Measurements from ENCODE around the gene TTLL5.
A peak's percentile ranks its signal among the peaks of the same experiment; 100 is the strongest.

The TTLL5 gene

DNA sequence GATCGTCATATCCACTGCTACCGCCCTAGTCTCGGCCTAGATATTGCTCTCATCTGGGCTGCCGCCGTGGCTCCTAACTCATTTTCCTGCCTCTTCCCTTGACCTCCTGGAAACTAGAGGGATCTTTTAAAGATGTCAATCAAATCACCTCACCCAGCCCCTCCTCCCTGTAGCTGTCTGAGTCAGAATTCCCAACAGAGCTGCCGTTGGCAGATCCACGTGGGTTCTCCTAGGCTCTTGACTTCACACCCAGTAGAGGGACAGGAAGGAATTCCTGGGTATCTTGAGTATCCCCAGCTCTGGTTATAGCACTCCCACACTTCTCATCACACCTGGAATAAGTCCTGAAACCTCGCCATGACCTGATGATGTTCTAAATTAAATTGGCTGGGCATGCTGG lies 308.8 kb downstream of the TTLL5 start:
- no peak for DNase-seq (ENCODE audit: low read depth in 2 of 2)

DNA sequence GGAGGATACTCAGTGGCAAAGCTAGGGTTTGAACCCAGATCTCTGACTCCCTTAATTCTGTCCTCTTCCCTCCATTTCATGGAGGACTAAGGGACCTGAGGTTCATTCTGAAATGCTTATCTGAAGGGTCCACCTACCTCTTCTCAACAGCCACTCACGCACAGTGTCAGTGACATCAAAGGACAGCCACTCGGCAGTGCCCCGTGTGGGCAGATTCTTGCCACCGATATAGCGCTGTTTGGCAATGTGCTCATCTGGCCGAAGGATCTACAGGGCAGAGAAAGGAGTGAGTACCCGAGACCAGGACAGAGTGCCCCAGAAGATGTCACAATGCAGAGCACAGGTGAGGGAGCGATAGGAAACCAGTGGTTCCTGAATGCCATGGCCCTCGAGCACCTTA lies 309.9 kb downstream of the TTLL5 start:
- no peak for DNase-seq (ENCODE audit: low read depth in 2 of 2)

DNA sequence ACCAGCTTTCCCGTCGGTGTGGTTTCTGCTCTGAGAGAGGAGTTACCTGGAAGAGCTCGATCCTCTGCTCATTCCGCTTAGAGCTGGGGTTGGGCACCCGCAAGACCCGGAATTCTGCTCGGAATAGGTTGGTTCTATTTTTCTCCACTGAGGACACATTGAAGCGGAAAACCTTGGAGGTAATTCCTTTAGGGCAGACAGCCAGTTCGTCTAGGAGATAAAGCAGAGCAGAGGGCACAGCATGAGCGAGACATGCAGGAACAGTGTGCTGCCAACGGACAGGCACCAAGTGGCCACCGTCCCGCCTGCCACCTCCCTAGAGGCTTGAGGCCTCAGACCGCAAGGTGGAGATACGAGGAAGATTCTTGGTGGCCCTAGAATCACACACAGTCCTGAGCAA lies 310.5 kb downstream of the TTLL5 start:
- DNase-seq (ENCODE audit: low read depth in 2 of 2) = no peak

DNA sequence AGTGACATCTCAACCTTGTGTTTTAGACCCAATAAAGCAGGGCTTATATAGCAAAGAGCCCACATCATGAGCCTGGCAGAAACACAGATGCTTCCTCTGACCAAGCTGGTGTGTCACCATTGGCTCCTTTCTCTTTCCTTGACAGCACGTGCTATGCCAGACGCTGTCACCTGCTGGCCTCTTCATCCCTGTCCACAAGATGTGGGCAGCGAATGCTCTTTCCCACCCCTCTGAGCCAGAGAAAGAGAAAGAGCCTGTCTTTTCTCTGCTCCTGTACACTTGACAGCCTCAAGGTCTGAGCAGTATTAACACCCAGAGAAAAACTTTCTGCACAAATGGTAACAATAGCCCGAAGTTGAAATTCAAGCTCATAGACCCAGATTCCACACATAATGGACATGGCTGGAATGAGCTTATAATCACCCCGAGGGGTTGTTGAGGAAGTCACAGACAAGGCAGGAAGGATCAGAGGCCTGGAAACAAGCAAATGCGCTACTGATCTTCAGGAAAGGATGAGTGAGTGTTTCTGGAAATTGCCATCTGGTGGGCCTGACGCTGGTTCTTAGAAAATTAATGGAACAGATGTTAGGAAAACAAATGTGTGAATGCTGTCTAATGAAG lies 311.9 kb downstream of the TTLL5 start:
- DNase-seq (ENCODE audit: low read depth in 2 of 2) = no peak

DNA sequence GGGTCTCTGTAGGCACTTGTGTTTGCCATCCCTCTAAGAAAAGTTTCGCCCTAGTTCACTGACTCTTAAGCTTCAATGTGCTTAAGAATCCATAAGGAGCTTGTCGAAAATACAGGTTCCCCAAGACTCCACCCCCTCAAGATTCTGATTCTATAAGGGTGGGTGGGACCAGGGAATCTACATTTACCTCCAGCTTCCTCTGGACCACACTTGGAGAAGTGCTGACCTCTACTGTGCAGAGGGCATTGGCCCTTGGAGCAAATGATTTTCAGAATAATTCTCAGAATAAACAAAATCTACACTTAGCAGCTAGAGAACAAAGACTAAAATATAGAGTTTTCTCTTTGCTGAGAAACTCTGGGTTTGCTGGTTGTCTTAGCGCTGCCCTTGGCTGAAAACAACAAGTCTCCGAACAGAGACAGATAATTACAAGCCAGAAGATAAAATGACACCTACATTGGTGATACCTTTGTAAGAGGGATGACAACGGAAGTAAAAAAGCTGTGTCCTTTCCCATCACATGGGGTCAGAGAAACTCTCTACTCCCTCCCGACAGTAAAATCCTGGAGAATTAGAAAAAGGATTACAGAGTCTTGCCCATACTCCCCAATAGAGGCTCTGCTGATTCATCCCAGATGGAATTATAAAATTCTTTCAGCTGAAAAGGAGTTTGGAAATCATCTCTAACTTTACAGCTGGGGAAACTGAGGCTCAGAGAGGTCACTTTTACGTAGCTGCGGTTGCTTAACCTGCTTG lies 316.0 kb downstream of the TTLL5 start:
- DNase-seq (ENCODE audit: low read depth in 2 of 2) = no peak

DNA sequence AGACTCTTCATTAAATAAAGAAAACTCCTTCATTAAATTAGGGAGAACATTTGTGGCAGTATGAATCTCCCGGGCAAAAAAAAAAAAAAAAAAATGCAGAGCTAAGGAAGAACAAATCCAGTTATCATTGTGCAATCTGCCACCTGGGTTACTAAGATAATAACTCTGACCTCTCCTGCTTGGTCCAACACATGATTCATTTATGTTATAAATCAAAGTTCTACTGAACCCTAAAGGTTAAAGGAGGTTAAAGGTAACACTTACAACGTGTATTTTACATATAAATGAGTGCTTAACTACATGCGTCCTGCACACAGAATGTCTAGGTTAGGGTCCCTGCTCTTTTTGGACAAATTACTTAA lies 316.5 kb downstream of the TTLL5 start:
- no peak for DNase-seq (ENCODE audit: low read depth in 2 of 2)

DNA sequence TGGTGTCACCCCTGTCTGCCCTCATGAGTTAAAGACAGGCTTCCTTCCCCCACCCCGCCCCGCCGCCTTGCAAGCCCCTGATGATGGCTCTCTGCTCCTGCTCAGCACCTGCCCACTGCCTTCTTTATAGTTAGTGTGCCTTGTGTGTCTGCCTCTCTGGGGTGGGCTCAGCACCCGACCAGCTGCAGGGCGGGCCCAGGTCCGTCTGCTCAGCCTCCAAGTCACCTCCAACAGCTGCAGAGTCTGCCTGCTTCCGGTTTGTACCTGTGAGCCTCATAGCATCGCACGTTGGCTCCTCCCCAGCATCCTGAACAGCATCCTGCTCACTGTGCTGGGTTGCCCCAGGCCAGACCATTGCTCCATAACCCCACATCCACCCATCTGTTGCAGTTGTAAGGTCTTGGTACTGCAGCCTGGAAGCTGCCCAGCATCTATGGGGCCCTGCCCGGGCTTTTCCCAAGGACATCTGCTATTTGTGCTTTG lies 317.2 kb downstream of the TTLL5 start:
- no peak for DNase-seq (ENCODE audit: low read depth in 2 of 2)

DNA sequence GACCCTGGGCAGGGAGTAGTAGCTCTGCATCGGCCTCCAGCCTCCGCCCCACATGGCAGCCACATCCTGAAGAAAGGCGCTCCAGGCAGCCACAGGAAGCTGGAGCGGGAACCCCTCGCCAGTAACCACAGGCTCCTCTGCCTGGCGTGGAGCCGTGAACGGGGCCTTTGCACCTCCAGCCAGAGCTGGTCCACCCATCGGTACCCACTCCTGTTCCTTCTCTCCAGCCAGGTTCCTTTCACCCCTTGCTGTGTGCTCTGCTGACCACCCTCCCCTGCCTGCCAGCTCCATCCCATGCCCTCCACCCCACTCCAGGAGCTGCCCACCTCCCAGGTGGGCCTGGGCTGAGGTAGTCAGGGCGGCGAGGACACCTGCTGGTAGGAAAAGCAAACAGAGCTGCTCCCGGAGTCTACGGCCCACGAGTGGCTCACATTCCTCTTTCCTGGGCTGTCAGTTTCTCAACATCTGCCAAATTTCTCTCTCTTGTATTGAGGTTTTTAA lies 318.1 kb downstream of the TTLL5 start:
- DNase-seq (ENCODE audit: low read depth in 2 of 2) = no peak

DNA sequence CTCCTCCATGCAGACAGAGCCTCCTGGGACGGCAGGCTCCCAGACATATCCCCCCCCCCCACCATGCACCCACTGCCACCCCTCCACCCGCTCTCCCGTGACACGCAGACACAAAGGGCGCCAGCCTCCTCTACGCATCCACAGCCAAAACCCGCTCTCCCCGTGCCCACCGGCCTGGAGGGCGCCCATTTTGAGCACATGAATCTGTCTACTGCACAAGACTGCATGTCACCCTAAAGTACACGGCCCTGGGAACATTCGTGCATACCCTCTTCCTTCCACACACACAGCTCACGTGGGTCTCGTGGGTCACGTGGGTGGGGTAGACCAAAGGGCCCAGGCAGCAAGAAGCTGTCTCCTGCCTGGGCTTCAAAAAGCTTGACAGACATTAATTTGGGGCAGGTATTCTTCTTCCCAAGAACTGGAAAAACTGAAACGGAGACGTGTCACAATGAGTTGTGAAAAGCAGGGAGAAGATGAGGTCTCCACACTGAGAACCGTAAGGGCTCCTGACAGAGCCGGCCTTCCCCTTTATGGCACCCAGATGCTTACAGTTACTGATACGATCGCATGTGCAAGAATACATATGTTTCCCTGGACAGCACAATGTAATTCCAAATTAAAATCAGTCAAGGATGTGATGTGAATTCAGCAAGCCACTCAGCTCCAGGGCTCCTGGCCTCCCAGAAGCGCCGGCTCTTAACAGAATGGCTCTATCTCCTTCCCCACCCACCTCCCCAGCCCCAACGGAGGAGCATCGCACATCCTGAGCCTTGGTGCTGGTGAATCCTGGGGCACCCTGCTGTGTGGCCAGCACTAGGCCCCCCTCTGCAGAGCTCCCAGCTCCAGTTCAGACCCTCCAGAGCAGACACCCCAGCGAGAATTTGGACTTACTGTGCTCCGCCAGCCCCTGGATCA lies 318.9 kb downstream of the TTLL5 start:
- DNase-seq (ENCODE audit: low read depth in 2 of 2) = no peak

DNA sequence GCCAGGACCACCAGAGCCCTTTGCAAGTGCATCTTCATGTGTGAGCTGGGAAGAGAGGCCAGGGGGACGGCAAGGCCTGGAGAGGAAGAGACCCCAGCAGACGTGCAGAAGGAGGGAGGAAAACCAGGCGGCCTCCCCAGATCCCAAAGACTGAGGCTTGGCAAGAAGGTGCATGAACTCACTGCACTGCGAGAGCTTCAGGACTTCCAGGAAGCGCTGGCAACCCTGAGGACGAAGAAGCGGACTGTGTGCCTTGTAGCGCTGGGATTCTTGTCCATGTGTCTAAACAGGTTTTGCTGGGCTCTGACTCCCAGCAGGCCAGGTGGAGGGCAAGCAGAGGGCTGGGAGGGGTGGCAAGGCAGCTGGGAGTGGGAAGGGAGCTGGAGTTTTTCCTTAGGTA lies 319.8 kb downstream of the TTLL5 start:
- no peak for DNase-seq (ENCODE audit: low read depth in 2 of 2)

DNA sequence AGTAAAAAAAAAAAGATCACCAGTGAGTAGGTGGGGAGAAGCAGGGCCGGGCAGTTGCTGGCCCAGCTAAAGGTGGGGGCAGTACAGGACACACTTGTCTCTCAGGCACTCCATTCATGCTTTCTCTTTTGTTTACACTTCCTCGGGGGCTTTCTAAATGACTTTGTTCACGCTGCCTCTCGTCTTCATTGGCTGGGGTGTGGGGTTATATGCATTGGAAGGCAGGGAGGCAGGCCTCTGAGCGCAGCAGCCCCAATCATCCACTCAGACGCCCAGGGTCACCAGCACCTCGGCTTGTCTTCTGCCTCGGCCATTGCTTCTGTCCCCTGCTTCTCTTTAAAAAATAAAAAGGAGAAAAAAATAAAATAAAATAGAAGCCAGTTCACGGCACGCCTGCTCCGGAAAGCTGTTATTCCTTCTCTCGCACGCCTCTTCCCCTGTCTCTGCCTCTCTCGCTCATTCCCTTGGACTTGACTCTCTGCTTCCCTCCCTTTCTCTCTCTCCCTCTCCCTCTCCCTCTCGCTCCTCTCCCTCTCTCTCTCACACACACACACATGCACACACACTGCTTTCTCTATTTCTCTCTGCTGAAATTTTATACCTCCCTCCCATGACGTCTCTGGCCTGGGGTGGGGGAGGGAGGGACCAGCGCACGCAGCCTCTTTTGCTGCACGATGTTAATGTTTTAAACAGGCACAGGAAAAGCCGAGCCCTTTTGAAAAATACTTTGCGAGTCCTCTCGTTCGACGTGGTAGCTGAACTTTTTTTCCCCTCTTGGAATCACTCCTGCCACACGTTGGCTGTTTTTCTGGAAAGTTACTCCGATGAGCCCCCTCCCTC lies 320.6 kb downstream of the TTLL5 start, which contains the start of gene TGFB3:
TGFB3 (minus strand) TSS at position 570 of the 840 bp plus-strand sequence. CDS start 1,102 bp downstream, outside the sequence.
- DNase-seq (ENCODE audit: low read depth in 2 of 2) = peak; percentile 17 to 34

DNA sequence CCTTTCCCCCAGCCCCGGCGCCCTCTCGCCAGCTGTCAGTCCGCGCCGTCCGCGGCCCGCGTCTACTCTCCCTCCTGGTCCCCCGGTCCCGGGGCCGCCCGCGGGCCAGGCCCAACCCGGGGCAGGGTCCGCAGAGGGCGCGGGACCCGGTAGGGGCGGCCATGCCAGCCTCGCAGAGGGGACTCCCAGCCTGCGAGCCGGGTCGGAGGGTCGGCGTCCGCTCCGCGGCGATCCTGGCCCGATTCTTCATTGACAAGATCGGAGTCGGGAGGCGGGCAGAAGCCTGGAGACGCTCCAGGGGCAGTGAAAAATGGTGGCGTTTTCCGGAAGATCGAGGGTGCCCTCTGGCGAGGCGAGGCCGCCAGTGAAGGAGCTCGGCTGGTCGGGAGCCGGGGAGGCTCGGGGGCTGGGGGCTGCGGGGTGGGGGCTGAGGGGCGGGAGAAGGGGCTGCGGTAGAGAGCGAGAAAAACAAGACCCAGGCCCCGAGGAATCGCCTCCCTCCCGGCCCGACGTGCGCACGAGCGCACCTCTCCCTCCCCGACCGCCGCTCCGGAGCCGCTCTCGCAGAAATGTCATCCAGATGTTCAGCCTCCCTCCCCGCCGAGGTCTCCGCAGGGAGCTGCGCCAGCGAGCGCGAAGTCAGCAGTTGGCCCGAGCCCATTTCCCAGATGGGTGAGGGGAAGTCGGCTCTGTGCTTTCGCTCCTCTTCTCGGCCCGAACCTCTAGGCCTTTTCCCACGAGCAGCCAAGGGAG lies 321.4 kb downstream of the TTLL5 start:
- peak; percentile 52 to 60 for DNase-seq (ENCODE audit: low read depth in 2 of 2)

DNA sequence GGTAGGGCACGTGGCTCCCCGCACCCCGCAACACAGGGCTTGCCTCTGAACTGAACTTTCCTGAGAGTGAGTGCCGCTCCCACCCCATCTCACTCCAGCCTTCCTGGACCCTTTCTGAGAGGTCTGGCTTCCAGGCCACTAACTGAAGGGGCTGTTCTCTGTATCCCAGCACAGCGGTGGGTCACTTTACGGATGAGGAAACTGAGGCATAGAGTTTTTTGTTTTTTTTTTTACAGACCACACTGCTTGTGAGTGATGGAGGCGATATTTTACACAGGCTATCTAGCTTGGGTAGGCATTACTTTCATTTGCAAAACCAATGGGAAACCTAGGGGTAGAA lies 321.9 kb downstream of the TTLL5 start:
- DNase-seq (ENCODE audit: low read depth in 2 of 2) = no peak

DNA sequence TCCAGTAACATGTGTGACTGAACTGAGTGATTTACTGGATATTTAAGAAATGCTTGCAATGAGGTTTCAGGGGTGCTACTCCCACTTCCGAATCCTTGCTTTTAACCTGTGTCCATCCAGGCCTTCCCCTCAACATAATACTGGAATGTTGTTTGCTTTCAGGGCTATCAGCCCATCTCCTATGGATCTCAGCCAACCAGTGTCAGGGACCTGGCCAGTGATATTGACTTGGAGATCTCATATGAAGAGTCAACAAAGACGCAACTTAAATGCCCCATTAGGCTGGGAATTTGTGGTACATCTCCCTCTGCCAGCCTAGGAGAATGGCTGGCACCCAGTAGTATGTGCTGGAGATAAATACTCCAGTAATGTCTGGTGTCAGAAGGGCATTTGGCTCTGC lies 323.6 kb downstream of the TTLL5 start:
- no peak for DNase-seq (ENCODE audit: low read depth in 2 of 2)

DNA sequence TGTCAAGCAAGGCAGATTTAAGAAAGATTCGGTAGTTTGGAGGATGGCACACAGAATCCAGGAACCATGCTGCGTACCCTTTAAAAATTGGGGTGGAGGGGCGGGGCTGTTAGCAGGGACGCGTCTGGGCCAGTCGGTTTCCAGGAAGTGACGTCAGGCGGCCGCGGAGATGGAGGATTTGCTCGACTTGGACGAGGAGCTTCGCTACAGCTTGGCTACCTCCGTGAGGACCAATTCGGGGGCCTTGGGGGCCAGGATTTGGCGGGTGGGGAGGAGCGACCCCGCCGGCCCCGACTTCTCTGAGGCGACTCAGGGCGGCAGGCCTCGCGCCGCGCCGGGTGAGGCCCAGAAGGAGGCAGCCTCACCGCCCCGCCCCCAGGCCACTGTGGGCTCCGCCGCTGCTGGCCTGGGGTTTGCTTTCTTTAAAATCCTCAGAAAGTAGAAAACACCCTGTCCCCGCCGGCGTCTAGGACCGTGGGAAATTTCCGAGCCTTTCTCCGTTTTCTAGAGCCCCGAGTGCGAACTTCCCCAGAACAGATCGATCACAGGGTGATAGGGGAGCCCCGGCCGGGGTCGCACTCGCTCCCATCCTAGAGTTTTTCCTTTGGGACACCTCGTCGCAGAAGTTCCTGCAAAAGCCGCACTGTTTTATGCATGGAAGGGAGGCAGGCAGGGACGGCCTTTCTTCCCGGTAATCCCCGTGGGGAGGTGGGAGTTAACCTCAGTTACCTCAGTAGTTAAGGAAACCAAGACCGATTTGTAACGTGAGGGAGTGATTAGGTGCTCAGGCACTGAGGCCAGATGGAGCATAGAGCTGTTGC lies 324.8 kb downstream of the TTLL5 start, which contains the start of gene IFT43:
IFT43 (plus strand) TSS at position 146 of the 821 bp plus-strand sequence; CDS start at position 170, 24 bp downstream.
- DNase-seq (ENCODE audit: low read depth in 2 of 2) = peak; percentile 79 to 86

DNA sequence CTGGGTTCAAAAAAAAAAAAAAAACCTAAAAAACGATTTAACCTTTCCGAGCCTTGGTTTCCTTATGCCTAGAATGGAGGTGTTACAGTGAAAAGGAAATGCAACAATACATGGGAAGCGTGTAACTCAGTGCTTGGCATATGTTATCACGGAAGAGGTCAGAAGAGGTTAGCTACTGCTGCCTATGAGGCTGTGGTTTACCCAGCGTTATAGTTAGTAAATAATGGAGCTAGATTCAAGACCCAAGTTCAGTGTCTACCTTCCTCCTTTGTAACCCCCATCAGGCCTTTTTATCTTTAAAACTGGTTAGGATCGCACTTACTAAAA lies 325.4 kb downstream of the TTLL5 start:
- no peak for DNase-seq (ENCODE audit: low read depth in 2 of 2)

DNA sequence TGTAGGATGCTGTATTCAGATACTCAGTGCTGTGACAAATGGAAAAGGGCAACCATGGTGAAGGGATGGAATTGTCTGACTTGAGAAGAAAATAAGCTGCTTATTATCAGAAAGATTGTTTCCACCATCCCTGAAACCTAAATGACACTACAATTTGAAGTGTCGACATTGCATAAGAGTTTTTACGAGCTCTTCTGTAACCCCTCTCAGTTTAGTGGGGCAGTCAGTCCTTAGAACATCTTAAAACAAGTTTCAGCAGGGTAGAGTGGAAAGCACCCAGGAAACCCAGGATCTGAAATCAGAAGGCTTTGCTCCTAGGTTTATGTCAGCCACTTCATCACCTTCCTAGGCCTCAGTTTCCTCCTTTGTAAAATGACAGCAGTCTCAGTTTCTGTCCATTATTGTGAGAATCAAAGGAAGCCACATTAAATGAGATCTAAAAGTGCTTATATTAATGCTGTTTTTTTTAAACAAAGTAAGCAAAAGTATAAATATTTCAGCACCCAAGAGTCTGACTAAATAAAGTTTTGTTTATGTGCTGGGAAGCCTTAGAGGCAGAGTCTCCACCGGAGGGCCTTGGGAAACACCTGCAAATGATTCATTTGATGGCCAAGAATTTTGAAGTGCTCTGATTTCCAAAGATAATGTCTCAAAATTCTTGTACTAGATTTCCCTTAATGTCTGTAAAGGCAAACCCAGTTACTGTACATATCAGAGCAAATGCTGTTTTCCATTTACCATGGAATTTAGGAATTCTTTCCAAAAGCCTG lies 326.3 kb downstream of the TTLL5 start:
- no peak for DNase-seq (ENCODE audit: low read depth in 2 of 2)

DNA sequence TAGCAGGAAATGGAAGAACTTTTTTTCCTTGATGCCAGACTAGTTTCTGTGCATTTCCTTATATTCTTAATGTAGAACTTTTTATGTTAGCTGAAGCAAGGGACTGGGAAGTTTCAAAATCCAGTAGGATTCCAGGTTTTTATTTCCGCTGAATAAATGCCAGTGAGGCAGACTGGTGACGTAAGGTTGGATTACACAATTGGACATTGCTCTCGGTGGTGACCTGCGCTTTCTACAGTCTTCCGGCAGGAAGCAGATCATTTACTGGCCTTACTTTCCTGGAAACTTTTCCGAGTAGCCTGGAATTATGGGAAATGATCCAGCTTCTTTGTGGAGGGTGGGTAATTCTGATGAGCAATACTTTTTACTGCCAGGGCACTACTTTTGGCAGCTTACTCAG lies 328.1 kb downstream of the TTLL5 start:
- DNase-seq (ENCODE audit: low read depth in 2 of 2) = no peak

DNA sequence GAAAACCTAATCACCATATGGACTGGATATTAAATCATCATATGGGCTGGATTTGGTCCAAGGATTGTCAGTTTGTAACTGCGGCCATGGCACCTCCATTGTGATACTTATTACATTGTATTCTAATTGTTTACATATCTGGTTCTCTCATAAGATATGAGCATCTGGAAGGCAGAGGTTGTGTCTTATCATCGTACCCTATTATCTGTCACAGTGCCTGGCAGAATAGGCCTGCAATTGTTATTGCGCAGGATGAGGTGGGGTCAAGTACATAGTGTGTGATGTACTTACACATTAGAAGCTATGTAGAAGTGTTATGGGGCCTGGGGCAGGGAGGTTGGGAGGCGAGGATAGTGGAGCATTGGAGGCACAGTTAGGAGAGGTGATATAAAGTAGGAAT lies 329.3 kb downstream of the TTLL5 start:
- no peak for DNase-seq (ENCODE audit: low read depth in 2 of 2)

Data from stimulated activated CD8-positive, alpha-beta memory T cell treated with anti-CD3 and anti-CD28 coated beads, Interleukin-15, amount 100 ng/mL, for 4 hours (primary cell).